A549 (cell line): ENCODE data around the gene ARL14.

Experiments
- KDM1A ChIP-seq: fragments of 200-600 bp; sonication (generic); IDR thresholded peaks from 2 replicates; pipeline ENCODE4 v1.6.1; 2016; ENCODE audit warnings: low read depth, mild to moderate bottlenecking
- NR3C1 ChIP-seq: fragments of >200 bp; sonication (Bioruptor Twin); formaldehyde crosslinking; IDR thresholded peaks from 3 replicates; pipeline ENCODE4 v1.6.1; 2017
- POLR2A ChIP-seq: IDR thresholded peaks from 2 replicates; pipeline ENCODE4 v1.6.1; 2012; ENCODE audit warnings: mild to moderate bottlenecking, low read length

DNA sequence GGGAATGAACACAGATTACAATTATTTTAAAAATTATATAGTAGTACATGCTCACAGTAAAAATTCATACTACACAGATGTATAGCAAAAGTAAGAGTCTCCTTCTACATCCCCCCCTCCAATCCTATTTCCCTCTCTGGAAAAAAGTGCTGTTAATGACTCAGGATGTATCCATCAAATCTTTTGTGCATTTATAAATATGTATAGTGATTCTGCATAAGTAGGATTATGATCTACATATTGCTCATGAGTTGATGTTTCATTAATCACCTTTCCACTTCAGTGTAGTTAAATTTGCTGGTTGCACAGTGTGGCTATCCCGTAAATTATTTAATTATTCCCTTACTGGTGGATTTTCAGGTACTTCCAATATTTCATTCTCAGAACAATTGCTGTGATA is 25.3 kb downstream of the ARL14 start:
- no peak for TF ChIP-seq NR3C1
- TF ChIP-seq POLR2A: no peak
- no peak for TF ChIP-seq KDM1A
